ENCODE data around the gene RBMXL3.

RBMXL3 gene

DNA sequence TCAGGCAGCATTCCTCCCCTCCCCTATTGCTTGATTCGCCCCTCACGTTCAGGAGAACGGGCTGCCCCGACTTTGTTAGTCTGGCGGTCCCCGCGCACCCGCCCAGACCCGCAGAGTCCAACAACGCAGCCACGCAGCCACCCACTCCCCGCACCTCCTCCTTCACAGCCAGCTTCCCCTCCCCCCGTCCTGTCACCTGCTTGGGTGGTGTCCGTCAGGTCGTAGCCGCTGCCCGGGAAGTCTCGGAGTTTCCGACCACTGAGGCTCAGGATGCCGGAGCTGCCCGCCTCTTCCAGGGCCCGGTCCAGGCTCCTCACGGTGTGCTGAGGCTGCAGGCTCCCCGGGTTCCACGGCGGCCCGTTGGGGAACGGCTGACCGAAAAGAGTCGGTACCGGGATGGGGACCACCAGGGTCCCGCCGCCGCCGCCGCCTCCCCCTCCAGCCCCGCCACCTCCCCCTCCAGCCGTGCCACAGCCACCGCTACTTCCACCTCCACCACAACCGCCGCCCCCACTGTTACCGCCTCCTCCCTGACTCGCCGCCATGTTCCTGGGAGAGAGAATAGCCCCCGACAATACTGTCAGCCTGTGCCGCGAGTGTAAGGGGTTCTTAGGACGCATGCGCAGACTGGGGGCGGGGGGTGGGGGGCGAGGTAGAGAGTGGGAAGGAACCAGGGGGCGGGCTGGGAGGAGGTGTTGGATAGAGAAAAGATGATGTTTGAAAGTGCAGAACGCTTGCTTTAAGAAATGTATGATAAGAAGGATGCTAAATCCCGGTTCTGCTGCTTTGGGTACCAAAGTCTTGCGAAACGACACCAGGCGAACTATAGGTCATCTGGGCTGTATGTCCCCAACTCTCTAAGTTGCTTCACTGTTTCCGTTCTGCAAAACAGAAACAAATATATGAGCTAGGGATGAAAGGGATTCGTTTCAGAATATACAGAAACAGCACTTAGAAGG is 44.6 kb downstream of the RBMXL3 start, which contains the start of gene LRCH2:
Gene LRCH2 (minus strand): TSS at position 600 of the 959 bp plus-strand sequence. CDS start 55 bp downstream, at position 545.
- DNase-seq: peak; percentile 12

- no peak for DNase-seq
Observed at GRCh38 chrX:115234461-115234860, 45.3 kb downstream of the RBMXL3 start.

DNA sequence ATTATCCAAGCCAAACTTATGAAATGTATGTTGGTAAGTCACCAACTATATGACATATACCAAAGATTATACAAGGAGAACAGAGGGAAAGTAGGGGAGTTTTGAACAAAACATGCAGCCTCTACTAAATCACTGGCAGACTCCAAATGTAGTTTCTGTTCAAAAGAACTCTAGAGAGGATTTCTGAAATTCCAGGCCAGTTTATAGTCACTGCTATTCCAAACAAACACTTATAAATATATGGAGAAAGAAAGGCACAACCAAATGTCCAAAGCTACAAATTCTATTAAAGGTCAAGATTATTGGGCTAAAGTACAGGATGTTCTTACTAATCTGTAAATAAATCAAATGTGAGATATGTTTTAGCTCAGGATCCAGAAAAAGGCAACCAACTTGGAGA is 47.4 kb downstream of the RBMXL3 start:
- no peak for DNase-seq

GRCh38 chrX:115237056-115237455 is 47.8 kb downstream of the RBMXL3 start:
- DNase-seq: no peak

Measured in DMS79 (cell line).